ENCODE measurements around the gene CENPK. TPM values are rescaled to one million over a fixed set of nuclear protein-coding genes. Genes with fewer than 3 reads are reported as not detected.
"Not testable (repeated sequence)": the region's sequence is repeated elsewhere in the genome, so short reads cannot be mapped to it uniquely, and the experiment has no call there.

The CENPK gene
- total RNA-seq, result 10 to 100 TPM; 71.1 to 76.6 TPM

- no peaks in the 10 kb centered on the region for H3K27me3 Mint-ChIP-seq
- peak; percentile 95 for DNase-seq
- H3K36me3 Mint-ChIP-seq, result peaks cover 29% of the 10 kb centered on the region
- H3K27ac Mint-ChIP-seq, result peak within 1 kb of the TSS; percentile 94
- H3K9me3 Mint-ChIP-seq, result no peaks in the 10 kb centered on the region
- peak within 1 kb of the TSS; percentile 96 for H3K4me3 Mint-ChIP-seq
- H3K4me1 Mint-ChIP-seq, result peaks cover 48% of the 10 kb centered on the region
These were observed at the start of gene CENPK, which contains the start of gene PPWD1 for GRCh38 chr5:65562731-65563701. Gene CENPK, minus strand, starts transcription at chr5:65563168. Its CDS starts 8,261 bp downstream, at chr5:65554907. Gene PPWD1, plus strand, starts transcription at chr5:65563296. Its CDS starts 15 bp downstream, at chr5:65563311.

GRCh38 chr5:65612298-65612907, 49.4 kb upstream of the CENPK start:
- no peak for DNase-seq
- Mint-ChIP-seq H3K4me3 (no peak overlapping the region), H3K9me3 (no peaks in the 10 kb centered on the region), H3K36me3 (peaks cover 19% of the 10 kb centered on the region), H3K27ac (no peak overlapping the region), H3K4me1 (peaks cover 16% of the 10 kb centered on the region), H3K27me3 (no peaks in the 10 kb centered on the region)

GRCh38 chr5:65611524-65611923, 48.6 kb upstream of the CENPK start:
- no peaks in the 10 kb centered on the region for H3K9me3 Mint-ChIP-seq
- no peak for DNase-seq
- H3K27me3 Mint-ChIP-seq, result no peaks in the 10 kb centered on the region
- peaks cover 16% of the 10 kb centered on the region for H3K4me1 Mint-ChIP-seq
- H3K4me3 Mint-ChIP-seq, result no peak overlapping the region
- H3K36me3 Mint-ChIP-seq, result peaks cover 22% of the 10 kb centered on the region
- H3K27ac Mint-ChIP-seq, result no peak overlapping the region

- not testable (repeated sequence) for H3K9me3 Mint-ChIP-seq, H3K27me3 Mint-ChIP-seq, DNase-seq, H3K4me1 Mint-ChIP-seq, H3K27ac Mint-ChIP-seq, H3K4me3 Mint-ChIP-seq
- H3K36me3 Mint-ChIP-seq, result peaks cover 38% of the 10 kb centered on the region
These were observed 38.8 kb upstream of the CENPK start for GRCh38 chr5:65601761-65602160.

- no peak overlapping the region for H3K4me3 Mint-ChIP-seq
- H3K27ac Mint-ChIP-seq, result no peak overlapping the region
- no peaks in the 10 kb centered on the region for H3K9me3 Mint-ChIP-seq
- H3K27me3 Mint-ChIP-seq, result no peaks in the 10 kb centered on the region
- H3K4me1 Mint-ChIP-seq, result no peaks in the 10 kb centered on the region
- no peak for DNase-seq
- H3K36me3 Mint-ChIP-seq, result peaks cover 5% of the 10 kb centered on the region
These were observed 25.7 kb upstream of the CENPK start for GRCh38 chr5:65588694-65589093.

GRCh38 chr5:65577141-65577540, 14.2 kb upstream of the CENPK start:
- peaks cover 25% of the 10 kb centered on the region for H3K4me1 Mint-ChIP-seq
- DNase-seq, result no peak
- H3K27ac Mint-ChIP-seq, result peak overlapping the region; percentile 54
- no peaks in the 10 kb centered on the region for H3K9me3 Mint-ChIP-seq
- H3K36me3 Mint-ChIP-seq, result peaks cover 27% of the 10 kb centered on the region
- no peaks in the 10 kb centered on the region for H3K27me3 Mint-ChIP-seq
- no peak overlapping the region for H3K4me3 Mint-ChIP-seq

- Mint-ChIP-seq H3K27ac (no peak overlapping the region), H3K36me3 (peaks cover 15% of the 10 kb centered on the region), H3K4me1 (peaks cover 43% of the 10 kb centered on the region), H3K27me3 (no peaks in the 10 kb centered on the region), H3K9me3 (no peaks in the 10 kb centered on the region), H3K4me3 (no peak overlapping the region)
- DNase-seq, result no peak
These were observed 7.7 kb upstream of the CENPK start for GRCh38 chr5:65570598-65571226.

- peaks cover 46% of the 10 kb centered on the region for H3K4me1 Mint-ChIP-seq
- no peak overlapping the region for H3K4me3 Mint-ChIP-seq
- H3K27me3 Mint-ChIP-seq, result no peaks in the 10 kb centered on the region
- H3K27ac Mint-ChIP-seq, result peak overlapping the region; percentile 77
- no peak for DNase-seq
- peaks cover 18% of the 10 kb centered on the region for H3K36me3 Mint-ChIP-seq
- no peaks in the 10 kb centered on the region for H3K9me3 Mint-ChIP-seq
These were observed 3.5 kb upstream of the CENPK start for GRCh38 chr5:65566505-65566904.

- no peaks in the 10 kb centered on the region for H3K9me3 Mint-ChIP-seq
- H3K4me3 Mint-ChIP-seq, result peak overlapping the region; percentile 96
- H3K27me3 Mint-ChIP-seq, result no peaks in the 10 kb centered on the region
- H3K27ac Mint-ChIP-seq, result peak overlapping the region; percentile 94
- H3K36me3 Mint-ChIP-seq, result peaks cover 28% of the 10 kb centered on the region
- no peak for DNase-seq
- H3K4me1 Mint-ChIP-seq, result peaks cover 52% of the 10 kb centered on the region
These were observed 809 bp upstream of the CENPK start for GRCh38 chr5:65563777-65564176.

- Mint-ChIP-seq H3K27ac (peak overlapping the region; percentile 8), H3K4me3 (no peak overlapping the region), H3K4me1 (peaks cover 26% of the 10 kb centered on the region), H3K9me3 (no peaks in the 10 kb centered on the region), H3K27me3 (no peaks in the 10 kb centered on the region), H3K36me3 (peaks cover 34% of the 10 kb centered on the region)
- no peak for DNase-seq
These were observed 6.2 kb downstream of the CENPK start for GRCh38 chr5:65556718-65557117.

GRCh38 chr5:65556181-65556580, 6.8 kb downstream of the CENPK start:
- H3K4me3 Mint-ChIP-seq, result no peak overlapping the region
- peaks cover 21% of the 10 kb centered on the region for H3K4me1 Mint-ChIP-seq
- no peaks in the 10 kb centered on the region for H3K9me3 Mint-ChIP-seq
- H3K36me3 Mint-ChIP-seq, result peaks cover 30% of the 10 kb centered on the region
- H3K27me3 Mint-ChIP-seq, result no peaks in the 10 kb centered on the region
- DNase-seq, result no peak
- H3K27ac Mint-ChIP-seq, result no peak overlapping the region

- H3K36me3 Mint-ChIP-seq, result peaks cover 35% of the 10 kb centered on the region
- no peaks in the 10 kb centered on the region for H3K27me3 Mint-ChIP-seq
- DNase-seq, result no peak
- no peak overlapping the region for H3K27ac Mint-ChIP-seq
- no peak overlapping the region for H3K4me3 Mint-ChIP-seq
- H3K9me3 Mint-ChIP-seq, result no peaks in the 10 kb centered on the region
- H3K4me1 Mint-ChIP-seq, result peaks cover 18% of the 10 kb centered on the region
These were observed 7.7 kb downstream of the CENPK start for GRCh38 chr5:65555287-65555686.

- Mint-ChIP-seq H3K36me3 (peaks cover 38% of the 10 kb centered on the region), H3K9me3 (no peaks in the 10 kb centered on the region), H3K27me3 (no peaks in the 10 kb centered on the region), H3K27ac (no peak overlapping the region), H3K4me3 (no peak overlapping the region), H3K4me1 (peaks cover 12% of the 10 kb centered on the region)
- DNase-seq, result no peak
These were observed 9.0 kb downstream of the CENPK start for GRCh38 chr5:65553941-65554340.

GRCh38 chr5:65548281-65548680, 14.7 kb downstream of the CENPK start:
- peaks cover 55% of the 10 kb centered on the region for H3K36me3 Mint-ChIP-seq
- H3K27me3 Mint-ChIP-seq, result no peaks in the 10 kb centered on the region
- no peak overlapping the region for H3K27ac Mint-ChIP-seq
- peaks cover 8% of the 10 kb centered on the region for H3K4me1 Mint-ChIP-seq
- no peaks in the 10 kb centered on the region for H3K9me3 Mint-ChIP-seq
- no peak overlapping the region for H3K4me3 Mint-ChIP-seq
- DNase-seq, result no peak

- H3K36me3 Mint-ChIP-seq, result peaks cover 64% of the 10 kb centered on the region
- H3K27me3 Mint-ChIP-seq, result no peaks in the 10 kb centered on the region
- DNase-seq, result no peak
- no peak overlapping the region for H3K27ac Mint-ChIP-seq
- H3K9me3 Mint-ChIP-seq, result no peaks in the 10 kb centered on the region
- peaks cover 5% of the 10 kb centered on the region for H3K4me1 Mint-ChIP-seq
- H3K4me3 Mint-ChIP-seq, result no peak overlapping the region
These were observed 16.8 kb downstream of the CENPK start for GRCh38 chr5:65546141-65546540.

Data from activated naive CD8-positive, alpha-beta T cell treated with anti-CD3 and anti-CD28 coated beads for 36 hours (primary cell).